BE2C (cell line): ENCODE measurements around the gene TMEM213.
"Not testable (repeated sequence)": the region's sequence is repeated elsewhere in the genome, so short reads cannot be mapped to it uniquely, and the experiment has no call there.

Experiments used
- DNase-seq: peaks from one replicate; pipeline ENCODE4 v3.0.0-alpha.2; 2020
- H3K27me3 ChIP-seq: fragments of 250-450 bp; sonication (Bioruptor Pico); 2 replicates; pipeline ENCODE4 v1.5.1; 2020; ENCODE audit warnings: mild to moderate bottlenecking
- H3K36me3 ChIP-seq: fragments of 250-450 bp; sonication (Bioruptor Pico); 2 replicates; pipeline ENCODE4 v1.5.1; 2020; ENCODE audit warnings: mild to moderate bottlenecking
- H3K4me1 ChIP-seq: fragments of 250-450 bp; sonication (Bioruptor Pico); 2 replicates; pipeline ENCODE4 v1.5.1; 2020
- H3K4me3 ChIP-seq: 2 replicates; pipeline ENCODE4 v1.5.1; 2011; ENCODE audit warnings: low read depth, low read length
- H3K9me3 ChIP-seq: fragments of 250-450 bp; sonication (Bioruptor Pico); 2 replicates; pipeline ENCODE4 v1.5.1; 2020
- CTCF ChIP-seq: IDR thresholded peaks from 2 replicates; pipeline ENCODE4 v1.5.1; 2012; ENCODE audit warnings: mild to moderate bottlenecking, low read depth, low read length

TMEM213 gene

GRCh38 chr7:138784692-138785091 lies 13.1 kb upstream of the TMEM213 start:
- Histone ChIP-seq H3K4me1 (no peaks in the 10 kb centered on the region), H3K9me3 (no peaks in the 10 kb centered on the region; the same call in 1 of the 2 replicates), H3K36me3 (no peaks in the 10 kb centered on the region), H3K4me3 (no peak overlapping the region), H3K27me3 (no peaks in the 10 kb centered on the region)
- no peak for DNase-seq
- no peak for TF ChIP-seq CTCF

- no peaks in the 10 kb centered on the region for H3K4me1 ChIP-seq
- DNase-seq = no peak
- no peaks in the 10 kb centered on the region for H3K36me3 ChIP-seq
- TF ChIP-seq CTCF = no peak
- no peak overlapping the region for H3K4me3 ChIP-seq
- H3K9me3 ChIP-seq = no peaks in the 10 kb centered on the region; the same call in 1 of the 2 replicates
- H3K27me3 ChIP-seq = peaks cover 3% of the 10 kb centered on the region; the same call in 1 of the 2 replicates
These were observed 12.0 kb upstream of the TMEM213 start for GRCh38 chr7:138785587-138786437.

- H3K4me3 ChIP-seq = no peak overlapping the region
- H3K9me3 ChIP-seq = no peaks in the 10 kb centered on the region
- H3K27me3 ChIP-seq = no peaks in the 10 kb centered on the region
- TF ChIP-seq CTCF = no peak
- H3K36me3 ChIP-seq = no peaks in the 10 kb centered on the region
- no peak for DNase-seq
- H3K4me1 ChIP-seq = no peaks in the 10 kb centered on the region
These were observed 1.7 kb upstream of the TMEM213 start for GRCh38 chr7:138796038-138796615.

- H3K4me1 ChIP-seq, H3K36me3 ChIP-seq, H3K9me3 ChIP-seq, DNase-seq, H3K27me3 ChIP-seq, H3K4me3 ChIP-seq: not testable (repeated sequence)
These were observed 748 bp upstream of the TMEM213 start for GRCh38 chr7:138797046-138797445.

GRCh38 chr7:138798836-138799235 lies 1.0 kb downstream of the TMEM213 start:
- H3K4me1 ChIP-seq = no peaks in the 10 kb centered on the region
- no peak overlapping the region for H3K4me3 ChIP-seq
- DNase-seq = no peak
- no peaks in the 10 kb centered on the region for H3K36me3 ChIP-seq
- H3K9me3 ChIP-seq = no peaks in the 10 kb centered on the region
- TF ChIP-seq CTCF = no peak
- H3K27me3 ChIP-seq = no peaks in the 10 kb centered on the region

- TF ChIP-seq CTCF = no peak
- Histone ChIP-seq H3K36me3 (no peaks in the 10 kb centered on the region), H3K27me3 (no peaks in the 10 kb centered on the region), H3K4me3 (no peak overlapping the region), H3K4me1 (no peaks in the 10 kb centered on the region), H3K9me3 (no peaks in the 10 kb centered on the region)
- DNase-seq = no peak
These were observed 1.7 kb downstream of the TMEM213 start for GRCh38 chr7:138799336-138800000.
